ENCODE data around the gene ZSCAN4. TPM values are rescaled to one million over a fixed set of nuclear protein-coding genes. Genes with fewer than 3 reads are reported as not detected.

Gene ZSCAN4
- not detected in 2 replicates for total RNA-seq

DNA sequence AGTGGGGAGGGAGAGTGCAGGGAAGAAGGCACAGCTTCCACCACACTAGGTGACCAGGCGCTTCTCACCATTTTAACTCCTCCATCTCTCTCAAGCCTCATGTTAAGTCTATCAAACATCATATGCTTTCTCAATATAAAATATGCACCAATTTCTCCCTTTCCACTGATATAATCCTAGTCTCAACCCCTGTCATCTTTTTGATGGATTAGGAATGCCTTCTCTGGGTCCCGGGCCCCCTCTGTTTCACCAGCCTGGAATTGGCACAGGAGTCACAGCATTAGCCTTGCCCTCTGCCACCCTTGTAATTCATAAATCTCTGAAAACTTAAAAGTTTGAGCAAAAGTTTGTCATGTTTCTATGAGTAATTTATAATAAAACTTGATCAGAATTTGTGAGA lies at the start of gene ZSCAN4:
Gene ZSCAN4, plus strand, starts transcription at position 301 of the 400 bp plus-strand sequence. CDS start 7,211 bp downstream, outside the sequence.
- DNase-seq, result no peak
- H3K9me3 Mint-ChIP-seq, result peaks cover 13% of the 10 kb centered on the region
- no peak within 1 kb of the TSS for H3K27ac Mint-ChIP-seq
- H3K4me3 Mint-ChIP-seq, result no peak within 1 kb of the TSS
- H3K36me3 Mint-ChIP-seq (ENCODE audit: low read depth), result no peaks in the 10 kb centered on the region
- intact Hi-C loops (cut with micrococcal nuclease), result no loop called here
- H3K4me1 Mint-ChIP-seq, result peaks cover 3% of the 10 kb centered on the region
- peaks cover 8% of the 10 kb centered on the region for H3K27me3 Mint-ChIP-seq

DNA sequence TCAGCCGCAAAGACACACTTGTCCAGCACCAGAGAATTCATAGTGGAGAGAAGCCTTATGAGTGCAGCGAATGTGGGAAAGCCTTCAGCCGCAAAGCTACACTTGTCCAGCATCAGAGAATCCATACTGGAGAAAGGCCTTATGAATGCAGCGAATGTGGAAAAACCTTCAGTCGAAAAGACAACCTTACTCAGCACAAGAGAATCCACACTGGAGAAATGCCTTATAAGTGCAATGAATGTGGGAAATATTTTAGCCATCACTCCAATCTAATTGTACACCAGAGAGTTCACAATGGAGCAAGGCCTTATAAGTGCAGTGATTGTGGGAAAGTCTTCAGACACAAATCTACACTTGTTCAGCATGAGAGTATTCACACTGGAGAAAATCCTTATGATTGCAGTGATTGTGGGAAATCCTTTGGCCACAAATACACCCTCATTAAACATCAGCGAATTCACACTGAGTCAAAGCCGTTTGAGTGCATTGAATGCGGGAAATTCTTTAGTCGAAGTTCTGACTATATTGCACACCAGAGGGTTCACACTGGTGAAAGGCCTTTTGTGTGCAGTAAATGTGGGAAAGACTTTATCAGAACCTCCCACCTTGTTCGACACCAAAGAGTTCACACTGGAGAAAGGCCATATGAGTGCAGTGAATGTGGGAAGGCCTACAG lies 47.9 kb upstream of the ZSCAN4 start:
- Mint-ChIP-seq H3K4me3 (no peak overlapping the region), H3K27me3 (no peaks in the 10 kb centered on the region), H3K4me1 (no peaks in the 10 kb centered on the region), H3K36me3 (ENCODE audit: low read depth) (peaks cover 89% of the 10 kb centered on the region), H3K27ac (no peak overlapping the region), H3K9me3 (peaks cover 38% of the 10 kb centered on the region)
- intact Hi-C loops (cut with micrococcal nuclease), result no loop called here
- no peak for DNase-seq

- Mint-ChIP-seq H3K9me3 (peaks cover 24% of the 10 kb centered on the region), H3K4me1 (no peaks in the 10 kb centered on the region), H3K27me3 (no peaks in the 10 kb centered on the region), H3K4me3 (no peak overlapping the region), H3K27ac (no peak overlapping the region), H3K36me3 (ENCODE audit: low read depth) (peaks cover 66% of the 10 kb centered on the region)
- no peak for DNase-seq
- intact Hi-C loops (cut with micrococcal nuclease), result no loop called here
These were observed 45.6 kb upstream of the ZSCAN4 start for GRCh38 chr19:57623091-57623490.

DNA sequence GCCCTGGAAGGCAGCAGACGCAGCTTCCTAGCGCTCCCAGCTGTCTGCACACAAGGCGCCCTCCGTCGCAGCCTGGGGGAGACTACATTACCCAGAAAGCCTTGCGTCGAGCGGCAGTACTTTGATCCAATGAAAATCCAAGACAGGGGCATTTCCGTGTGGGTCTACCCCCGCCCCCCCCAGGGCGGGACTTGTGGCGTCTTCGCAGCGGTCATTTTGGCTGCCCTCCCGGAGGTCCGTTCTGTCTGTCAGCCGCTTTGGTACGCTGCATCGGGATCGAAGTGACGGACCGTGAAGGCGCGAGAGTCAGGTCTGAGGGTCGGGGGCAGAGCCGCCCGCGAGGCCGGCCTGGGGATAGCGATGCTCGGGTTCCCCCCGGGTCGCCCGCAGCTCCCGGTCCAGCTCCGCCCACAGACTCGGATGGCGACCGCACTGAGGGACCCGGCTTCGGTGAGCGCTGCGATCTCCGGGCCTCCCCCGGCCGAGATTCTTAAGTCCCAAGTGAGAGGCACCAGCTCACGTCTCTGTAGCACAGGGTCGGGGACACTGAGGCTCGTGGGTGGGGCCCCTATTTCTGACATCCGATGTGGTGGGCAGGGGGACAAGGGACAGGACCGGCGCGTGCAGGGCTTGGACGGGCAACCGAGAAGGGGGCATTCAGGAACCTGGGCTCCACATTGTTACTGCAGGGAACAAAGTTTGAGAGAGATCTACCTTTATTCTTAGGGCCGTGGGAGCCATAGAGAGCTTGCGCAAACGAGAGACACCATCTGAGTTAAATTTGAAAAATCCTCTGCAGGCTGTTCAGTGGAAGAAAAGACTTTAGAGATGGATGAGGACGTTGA lies 35.5 kb upstream of the ZSCAN4 start, which contains the start of gene ZNF211:
Gene ZNF211, plus strand, starts transcription at position 182 of the 845 bp plus-strand sequence. Its CDS starts 179 bp downstream, at position 361.
- Mint-ChIP-seq H3K4me1 (peaks cover 14% of the 10 kb centered on the region), H3K27me3 (no peaks in the 10 kb centered on the region), H3K36me3 (ENCODE audit: low read depth) (peaks cover 49% of the 10 kb centered on the region), H3K9me3 (peaks cover 35% of the 10 kb centered on the region), H3K27ac (peak within 1 kb of the TSS; percentile 87), H3K4me3 (peak within 1 kb of the TSS; percentile 87)
- intact Hi-C loops (cut with micrococcal nuclease), result loop anchor here (1.0 to 10.0 kb wide), 6 partner anchors 19 to 352 kb away; partner anchors contain the start of genes ZNF134, ZNF416, ZNF460 and ZNF548
- DNase-seq, result peak; percentile 95

- Mint-ChIP-seq H3K9me3 (peaks cover 35% of the 10 kb centered on the region), H3K27me3 (no peaks in the 10 kb centered on the region), H3K27ac (peak overlapping the region; percentile 87), H3K4me1 (peaks cover 14% of the 10 kb centered on the region), H3K36me3 (ENCODE audit: low read depth) (peaks cover 54% of the 10 kb centered on the region), H3K4me3 (peak overlapping the region; percentile 87)
- intact Hi-C loops (cut with micrococcal nuclease), result loop anchor here (1.0 to 10.0 kb wide), 6 partner anchors 19 to 353 kb away; partner anchors contain the start of genes ZNF134, ZNF416, ZNF460 and ZNF548
- DNase-seq, result no peak
These were observed 35.0 kb upstream of the ZSCAN4 start for GRCh38 chr19:57633832-57634131.

DNA sequence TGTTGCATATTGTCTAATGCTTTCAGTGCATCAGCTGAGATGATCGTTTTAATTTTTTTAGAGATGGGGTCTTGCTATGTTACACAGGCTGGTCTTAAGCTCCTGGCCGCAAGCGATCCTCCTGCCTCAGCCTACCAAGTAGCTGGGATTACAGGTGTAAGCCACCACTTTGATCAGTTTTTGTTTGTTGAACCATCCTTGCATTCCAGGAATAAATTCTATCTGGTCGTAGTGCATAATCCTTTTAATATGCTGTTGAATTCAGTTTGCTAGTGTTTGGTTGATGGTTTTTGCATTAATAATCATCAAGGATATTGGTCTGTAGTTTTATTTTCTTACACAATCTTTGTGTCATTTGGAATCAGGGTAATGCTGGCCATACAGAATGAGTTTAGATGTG lies 31.4 kb upstream of the ZSCAN4 start:
- H3K9me3 Mint-ChIP-seq, result peaks cover 41% of the 10 kb centered on the region
- no peak overlapping the region for H3K27ac Mint-ChIP-seq
- H3K27me3 Mint-ChIP-seq, result no peaks in the 10 kb centered on the region
- peaks cover 86% of the 10 kb centered on the region for H3K36me3 Mint-ChIP-seq (ENCODE audit: low read depth)
- no peak for DNase-seq
- peaks cover 14% of the 10 kb centered on the region for H3K4me1 Mint-ChIP-seq
- intact Hi-C loops (cut with micrococcal nuclease), result loop anchor here (10.0 kb wide), 1 partner anchor 143 kb away; the partner anchor contains the start of gene ZNF773
- no peak overlapping the region for H3K4me3 Mint-ChIP-seq

GRCh38 chr19:57641715-57642234 lies 27.0 kb upstream of the ZSCAN4 start:
- Mint-ChIP-seq H3K4me3 (no peak overlapping the region), H3K27me3 (no peaks in the 10 kb centered on the region), H3K27ac (no peak overlapping the region), H3K4me1 (no peaks in the 10 kb centered on the region), H3K9me3 (peaks cover 40% of the 10 kb centered on the region), H3K36me3 (ENCODE audit: low read depth) (peaks cover 73% of the 10 kb centered on the region)
- no peak for DNase-seq
- intact Hi-C loops (cut with micrococcal nuclease), result no loop called here

GRCh38 chr19:57642396-57643046 lies 26.2 kb upstream of the ZSCAN4 start:
- H3K27ac Mint-ChIP-seq, result no peak overlapping the region
- H3K4me1 Mint-ChIP-seq, result no peaks in the 10 kb centered on the region
- no peak for DNase-seq
- H3K36me3 Mint-ChIP-seq (ENCODE audit: low read depth), result peaks cover 65% of the 10 kb centered on the region
- no peaks in the 10 kb centered on the region for H3K27me3 Mint-ChIP-seq
- peaks cover 41% of the 10 kb centered on the region for H3K9me3 Mint-ChIP-seq
- H3K4me3 Mint-ChIP-seq, result no peak overlapping the region
- intact Hi-C loops (cut with micrococcal nuclease), result no loop called here

DNA sequence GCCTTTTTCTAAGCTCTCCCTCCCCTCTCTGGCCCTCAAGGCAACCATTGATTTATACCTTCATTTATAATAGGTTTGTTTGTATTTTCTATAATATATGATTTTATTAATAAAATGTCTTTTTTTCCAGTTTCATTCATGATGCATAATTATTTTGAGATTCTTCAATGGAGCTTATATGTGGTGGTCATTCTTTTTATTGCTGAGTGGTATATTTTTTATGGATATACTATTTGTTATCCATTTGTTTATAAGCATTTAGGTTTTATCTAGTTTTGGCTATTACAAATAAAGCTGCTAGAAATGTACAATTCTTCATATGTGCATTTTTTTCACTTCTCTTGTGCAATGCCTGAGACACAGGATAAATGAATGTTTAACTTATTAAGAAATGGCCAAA lies 25.0 kb upstream of the ZSCAN4 start:
- Mint-ChIP-seq H3K27me3 (no peaks in the 10 kb centered on the region), H3K27ac (no peak overlapping the region), H3K4me3 (no peak overlapping the region), H3K4me1 (no peaks in the 10 kb centered on the region), H3K36me3 (ENCODE audit: low read depth) (peaks cover 53% of the 10 kb centered on the region), H3K9me3 (peaks cover 44% of the 10 kb centered on the region)
- intact Hi-C loops (cut with micrococcal nuclease), result no loop called here
- no peak for DNase-seq

GRCh38 chr19:57648331-57649003 lies 20.3 kb upstream of the ZSCAN4 start:
- intact Hi-C loops (cut with micrococcal nuclease), result no loop called here
- Mint-ChIP-seq H3K4me1 (peaks cover 4% of the 10 kb centered on the region), H3K4me3 (no peak overlapping the region), H3K27ac (no peak overlapping the region), H3K27me3 (no peaks in the 10 kb centered on the region), H3K9me3 (peaks cover 45% of the 10 kb centered on the region), H3K36me3 (ENCODE audit: low read depth) (peaks cover 9% of the 10 kb centered on the region)
- no peak for DNase-seq

GRCh38 chr19:57651654-57651996 lies 17.1 kb upstream of the ZSCAN4 start:
- intact Hi-C loops (cut with micrococcal nuclease), result no loop called here
- Mint-ChIP-seq H3K36me3 (ENCODE audit: low read depth) (peaks cover 3% of the 10 kb centered on the region), H3K9me3 (peaks cover 63% of the 10 kb centered on the region)

DNA sequence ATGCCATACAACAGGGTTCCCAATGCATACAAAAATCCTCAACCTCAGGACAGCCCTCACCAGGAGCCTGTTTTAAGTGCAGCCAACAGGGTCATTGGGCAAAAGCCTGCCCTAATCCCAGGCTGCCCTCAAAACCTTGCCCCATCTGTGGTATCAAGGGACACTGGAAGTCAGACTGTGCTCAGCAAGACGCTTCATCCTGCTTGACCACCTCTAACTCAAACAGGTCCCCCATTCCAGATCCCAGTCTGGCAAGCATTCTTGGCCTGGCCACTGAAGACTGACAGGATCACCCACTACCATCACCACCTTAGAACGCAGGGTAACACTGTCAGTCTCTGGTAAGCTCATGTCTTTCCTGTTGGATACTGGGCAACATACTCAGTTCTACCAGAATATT lies 15.0 kb upstream of the ZSCAN4 start:
- no peak for DNase-seq
- H3K27ac Mint-ChIP-seq, result no peak overlapping the region
- no peaks in the 10 kb centered on the region for H3K27me3 Mint-ChIP-seq
- peaks cover 4% of the 10 kb centered on the region for H3K4me1 Mint-ChIP-seq
- peaks cover 3% of the 10 kb centered on the region for H3K36me3 Mint-ChIP-seq (ENCODE audit: low read depth)
- no peak overlapping the region for H3K4me3 Mint-ChIP-seq
- intact Hi-C loops (cut with micrococcal nuclease), result no loop called here
- H3K9me3 Mint-ChIP-seq, result peaks cover 52% of the 10 kb centered on the region

More at GRCh38 chr19:57651654-57651996, 17.1 kb upstream of the ZSCAN4 start:
- Mint-ChIP-seq H3K4me1 (peaks cover 4% of the 10 kb centered on the region), H3K4me3 (peak overlapping the region; percentile 5), H3K27ac (no peak overlapping the region), H3K27me3 (no peaks in the 10 kb centered on the region)
- DNase-seq, result no peak

- intact Hi-C loops (cut with micrococcal nuclease), result no loop called here
- no peak overlapping the region for H3K27ac Mint-ChIP-seq
- peaks cover 4% of the 10 kb centered on the region for H3K4me1 Mint-ChIP-seq
- no peaks in the 10 kb centered on the region for H3K27me3 Mint-ChIP-seq
- H3K9me3 Mint-ChIP-seq, result peaks cover 58% of the 10 kb centered on the region
- H3K36me3 Mint-ChIP-seq (ENCODE audit: low read depth), result peaks cover 3% of the 10 kb centered on the region
- DNase-seq, result no peak
- H3K4me3 Mint-ChIP-seq, result no peak overlapping the region
These were observed 13.3 kb upstream of the ZSCAN4 start for GRCh38 chr19:57655443-57655842.
